ENCODE results near the gene CCDC8. TPM values are rescaled to one million over a fixed set of nuclear protein-coding genes. Genes with fewer than 3 reads are reported as not detected.

The CCDC8 gene
- total and polyA plus RNA-seq, 2 experiments from 2014 or later, result 74.0 to 127 TPM

DNA sequence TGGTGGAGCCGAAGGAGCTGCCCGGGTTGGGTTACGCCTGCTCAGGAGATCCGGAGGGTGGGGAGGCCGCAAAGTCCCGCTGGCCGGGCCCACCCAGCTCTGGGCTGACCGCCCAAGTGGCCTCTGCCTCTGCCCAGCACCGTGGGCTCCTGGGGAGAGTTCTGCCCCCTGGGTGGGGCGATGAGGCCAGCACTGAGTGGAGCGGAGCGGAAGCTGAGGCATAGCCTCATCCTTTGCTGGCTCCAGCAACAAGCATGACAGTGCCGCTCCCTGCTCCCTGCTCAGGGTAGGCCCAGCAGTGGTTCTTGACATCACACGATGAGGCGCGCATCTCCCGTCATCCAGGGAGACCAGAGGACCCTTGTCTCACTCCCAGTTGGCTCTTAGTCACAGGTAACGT lies 22.5 kb downstream of the CCDC8 start:
- Histone ChIP-seq H3K36me3 (peaks cover 33% of the 10 kb centered on the region), H3K27ac (peak overlapping the region; percentile 72)
- TF ChIP-seq, protein P1, sequence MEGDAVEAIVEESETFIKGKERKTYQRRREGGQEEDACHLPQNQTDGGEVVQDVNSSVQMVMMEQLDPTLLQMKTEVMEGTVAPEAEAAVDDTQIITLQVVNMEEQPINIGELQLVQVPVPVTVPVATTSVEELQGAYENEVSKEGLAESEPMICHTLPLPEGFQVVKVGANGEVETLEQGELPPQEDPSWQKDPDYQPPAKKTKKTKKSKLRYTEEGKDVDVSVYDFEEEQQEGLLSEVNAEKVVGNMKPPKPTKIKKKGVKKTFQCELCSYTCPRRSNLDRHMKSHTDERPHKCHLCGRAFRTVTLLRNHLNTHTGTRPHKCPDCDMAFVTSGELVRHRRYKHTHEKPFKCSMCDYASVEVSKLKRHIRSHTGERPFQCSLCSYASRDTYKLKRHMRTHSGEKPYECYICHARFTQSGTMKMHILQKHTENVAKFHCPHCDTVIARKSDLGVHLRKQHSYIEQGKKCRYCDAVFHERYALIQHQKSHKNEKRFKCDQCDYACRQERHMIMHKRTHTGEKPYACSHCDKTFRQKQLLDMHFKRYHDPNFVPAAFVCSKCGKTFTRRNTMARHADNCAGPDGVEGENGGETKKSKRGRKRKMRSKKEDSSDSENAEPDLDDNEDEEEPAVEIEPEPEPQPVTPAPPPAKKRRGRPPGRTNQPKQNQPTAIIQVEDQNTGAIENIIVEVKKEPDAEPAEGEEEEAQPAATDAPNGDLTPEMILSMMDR (IDR thresholded peaks at IDR 0.05; ENCODE audit: low read depth, low read length), result no peak

GRCh38 chr19:46390121-46390858 lies 23.1 kb downstream of the CCDC8 start:
- Histone ChIP-seq H3K4me1 (ENCODE audit: low read depth) (no peaks in the 10 kb centered on the region), H3K9me3 (ENCODE audit: low read depth) (no peaks in the 10 kb centered on the region), H3K4me3 (no peak overlapping the region), H3K27ac (no peak overlapping the region), H3K36me3 (peaks cover 33% of the 10 kb centered on the region), H3K27me3 (no peaks in the 10 kb centered on the region)
- DNase-seq (ENCODE audit: low read depth in 1 of 2, low spot score in 1 of 2), result no peak
- TF ChIP-seq, protein P1 (IDR thresholded peaks at IDR 0.05; ENCODE audit: low read depth, low read length), result no peak

More for the DNA sequence above, 22.5 kb downstream of the CCDC8 start:
- Histone ChIP-seq H3K4me3 (no peak overlapping the region), H3K4me1 (ENCODE audit: low read depth) (no peaks in the 10 kb centered on the region), H3K27me3 (no peaks in the 10 kb centered on the region), H3K9me3 (ENCODE audit: low read depth) (no peaks in the 10 kb centered on the region)
- DNase-seq (ENCODE audit: low read depth in 1 of 2, low spot score in 1 of 2), result no peak

DNA sequence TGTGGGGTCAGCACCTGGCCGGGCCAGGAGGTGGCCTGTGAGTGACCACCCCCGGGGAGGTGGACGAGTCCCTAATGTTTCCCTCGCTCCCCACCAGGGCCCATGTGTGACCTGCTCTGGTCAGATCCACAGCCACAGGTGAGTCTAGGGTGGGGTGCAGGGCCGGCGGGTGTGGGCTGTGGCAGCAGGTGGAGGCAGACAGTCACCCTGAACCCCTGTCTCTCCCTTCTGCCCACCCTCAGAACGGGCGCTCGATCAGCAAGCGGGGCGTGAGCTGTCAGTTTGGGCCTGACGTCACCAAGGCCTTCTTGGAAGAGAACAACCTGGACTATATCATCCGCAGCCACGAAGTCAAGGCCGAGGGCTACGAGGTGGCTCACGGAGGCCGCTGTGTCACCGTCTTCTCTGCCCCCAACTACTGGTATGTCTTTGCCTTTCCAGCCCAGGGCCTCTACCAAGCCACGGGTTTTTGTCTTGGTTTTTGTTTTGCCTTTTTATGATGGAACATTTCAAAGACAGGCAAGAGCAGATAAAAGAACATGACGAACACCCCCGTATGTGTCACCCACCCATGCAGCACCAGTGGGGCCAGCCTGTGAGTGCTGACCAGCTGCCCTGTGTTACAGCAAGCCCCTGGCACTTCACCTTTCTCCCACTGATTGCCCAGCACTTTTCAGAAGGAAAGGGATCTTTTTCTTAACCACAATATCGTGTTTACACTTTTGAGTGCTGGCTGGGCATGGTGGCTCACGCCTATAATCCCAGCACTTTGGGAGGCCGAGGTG lies 24.9 kb downstream of the CCDC8 start:
- Histone ChIP-seq H3K27me3 (no peaks in the 10 kb centered on the region), H3K4me3 (no peak overlapping the region), H3K9me3 (ENCODE audit: low read depth) (no peaks in the 10 kb centered on the region), H3K27ac (no peak overlapping the region), H3K36me3 (peaks cover 42% of the 10 kb centered on the region), H3K4me1 (ENCODE audit: low read depth) (no peaks in the 10 kb centered on the region)
- TF ChIP-seq, protein P1 (IDR thresholded peaks at IDR 0.05; ENCODE audit: low read depth, low read length), result no peak
- no peak for DNase-seq (ENCODE audit: low read depth in 1 of 2, low spot score in 1 of 2)

DNA sequence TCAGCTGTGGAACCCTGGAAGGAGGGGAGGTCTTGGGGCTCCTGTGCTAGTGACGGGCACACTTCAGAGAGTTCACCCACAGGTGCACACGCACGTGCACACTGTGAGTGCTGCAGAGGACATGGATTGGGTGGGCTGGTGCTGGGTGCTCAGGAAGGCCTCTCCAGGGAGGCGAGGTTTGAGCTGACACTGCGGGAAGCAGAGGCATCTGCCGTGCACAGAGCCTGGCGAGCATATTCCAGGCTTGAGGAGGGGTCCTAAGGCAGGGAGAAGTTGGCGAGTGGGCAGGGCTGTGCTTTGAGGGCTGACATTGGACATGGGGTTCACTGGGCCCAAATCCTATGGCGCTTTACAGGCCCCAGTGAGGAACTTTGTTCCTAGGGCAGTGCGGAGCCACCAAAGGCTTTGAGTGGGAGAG lies 25.6 kb downstream of the CCDC8 start:
- DNase-seq (ENCODE audit: low read depth in 1 of 2, low spot score in 1 of 2), result no peak
- H3K9me3 ChIP-seq (ENCODE audit: low read depth), result no peaks in the 10 kb centered on the region
- no peak overlapping the region for H3K27ac ChIP-seq
- H3K36me3 ChIP-seq, result peaks cover 42% of the 10 kb centered on the region
- no peak overlapping the region for H3K4me3 ChIP-seq
- no peaks in the 10 kb centered on the region for H3K4me1 ChIP-seq (ENCODE audit: low read depth)
- TF ChIP-seq, protein P1 (IDR thresholded peaks at IDR 0.05; ENCODE audit: low read depth, low read length), result no peak
- H3K27me3 ChIP-seq, result no peaks in the 10 kb centered on the region

DNA sequence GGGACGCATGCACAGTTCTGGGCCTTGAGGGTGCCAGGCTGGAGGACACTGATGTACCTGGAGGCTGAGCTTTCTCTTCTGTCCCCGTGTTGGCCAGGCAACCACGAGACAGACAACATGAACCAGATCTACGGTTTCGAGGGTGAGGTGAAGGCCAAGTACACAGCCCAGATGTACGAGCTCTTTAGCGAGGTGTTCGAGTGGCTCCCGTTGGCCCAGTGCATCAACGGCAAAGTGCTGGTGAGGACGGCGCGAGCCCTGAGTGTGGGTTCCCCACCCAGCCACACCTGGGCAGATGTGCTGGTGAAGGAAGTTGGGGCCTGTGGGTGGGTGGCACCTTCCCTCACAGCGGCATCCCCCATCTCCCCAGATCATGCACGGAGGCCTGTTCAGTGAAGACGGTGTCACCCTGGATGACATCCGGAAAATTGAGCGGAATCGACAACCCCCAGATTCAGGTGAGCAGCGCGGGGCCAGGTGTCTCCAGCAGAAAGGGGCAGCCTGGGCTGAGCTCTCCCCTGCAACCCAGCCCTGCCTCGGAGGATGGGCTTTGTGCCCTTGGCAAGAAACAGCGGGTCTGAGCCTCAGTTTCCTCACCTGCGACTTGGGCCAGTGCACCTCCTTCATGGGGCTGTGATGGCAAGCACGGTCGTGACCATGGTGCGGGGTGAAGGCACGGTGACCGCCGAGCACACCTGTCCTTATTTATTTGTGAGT lies 26.2 kb downstream of the CCDC8 start:
- TF ChIP-seq, protein P1 (IDR thresholded peaks at IDR 0.05; ENCODE audit: low read depth, low read length), result no peak
- Histone ChIP-seq H3K4me3 (no peak overlapping the region), H3K4me1 (ENCODE audit: low read depth) (no peaks in the 10 kb centered on the region), H3K9me3 (ENCODE audit: low read depth) (no peaks in the 10 kb centered on the region), H3K27ac (no peak overlapping the region), H3K36me3 (peaks cover 47% of the 10 kb centered on the region), H3K27me3 (no peaks in the 10 kb centered on the region)
- DNase-seq (ENCODE audit: low read depth in 1 of 2, low spot score in 1 of 2), result no peak
